Articular chondrocyte of knee joint (primary cell): Measurements from ENCODE around the gene SALL3. TPM values are rescaled to one million over a fixed set of nuclear protein-coding genes. Genes with fewer than 3 reads are reported as not detected.

Experiments used
- total RNA-seq: library from RNA; depleted of rRNA; stranded (reverse); fragments of >200 nt; gene quantifications from 2 replicates; pipeline ENCODE4 v1.2.3, GENCODE V29; 2012

SALL3 gene
- total RNA-seq, result not detected in 2 replicates

GRCh38 chr18:78979730-78980278 lies at the start of gene SALL3:
TSS of gene SALL3 (plus strand) at chr18:78979818. CDS start at chr18:78980275, 457 bp downstream.

Other genes with a start within 250 kb of the SALL3 start
- 35.2 and 43.6 TPM in 2 replicates for gene ATP9B, start 89.6 kb downstream of the SALL3 start, total RNA-seq